ENCODE data around the gene NAALADL2. TPM values are rescaled to one million over a fixed set of nuclear protein-coding genes. Genes with fewer than 3 reads are reported as not detected.

Gene NAALADL2
- total RNA-seq, 2 experiments from 2014 or later, result not detected

DNA sequence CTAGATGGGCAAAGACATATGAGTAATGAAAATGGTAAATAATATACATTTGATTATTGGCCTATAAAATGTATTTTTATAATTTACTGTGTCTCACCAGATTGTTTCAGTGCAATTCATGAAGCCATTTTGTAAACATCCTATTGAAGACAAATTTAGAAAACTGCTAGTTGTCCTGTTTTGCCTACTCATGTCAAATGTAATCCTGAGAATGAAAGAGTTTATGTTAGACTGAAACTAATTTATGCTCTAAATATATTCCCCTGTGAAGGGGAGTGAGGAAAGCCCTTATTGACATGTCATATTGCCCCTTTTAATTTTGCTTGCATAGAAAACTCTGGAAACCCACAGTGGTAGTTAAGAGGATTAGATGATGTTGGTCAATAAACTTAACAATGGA is 610.0 kb downstream of the NAALADL2 start:
- CTCF ChIA-PET, result interaction anchor here (0.6 kb wide), 1 partner anchor 473 kb away, joined by 3 read pairs; no protein-coding TSS in a partner anchor
- Mint-ChIP-seq H3K4me1 (ENCODE audit: low read depth) (no peaks in the 10 kb centered on the region), H3K4me3 (no peak overlapping the region), H3K27ac (no peak overlapping the region), H3K27me3 (ENCODE audit: low read depth) (no peaks in the 10 kb centered on the region), H3K9me3 (peaks cover 2% of the 10 kb centered on the region), H3K36me3 (ENCODE audit: low read depth) (no peaks in the 10 kb centered on the region)
- intact Hi-C loops (cut with micrococcal nuclease), result no loop called here
- no peak for DNase-seq

DNA sequence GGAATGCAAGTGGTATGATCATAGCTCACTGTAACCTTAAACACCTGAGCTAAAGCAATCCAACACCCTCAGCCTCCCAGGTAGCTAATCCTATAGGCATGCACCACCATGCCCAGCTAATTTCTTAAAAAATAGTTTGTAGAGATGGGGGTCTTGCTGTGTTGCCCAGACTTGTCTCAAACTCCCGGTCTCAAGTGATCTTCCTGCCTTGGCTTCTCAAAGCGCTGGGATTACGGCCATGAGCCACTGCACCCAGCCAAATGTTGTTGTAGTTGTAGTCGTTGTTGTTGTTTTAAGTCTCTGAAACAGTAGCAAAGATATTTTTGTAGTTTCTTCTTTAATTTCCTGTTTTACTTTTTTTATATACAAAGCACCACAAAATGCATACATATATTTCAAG is 616.6 kb downstream of the NAALADL2 start:
- CTCF ChIA-PET, result no interaction called here
- H3K36me3 Mint-ChIP-seq (ENCODE audit: low read depth), result no peaks in the 10 kb centered on the region
- H3K4me1 Mint-ChIP-seq (ENCODE audit: low read depth), result no peaks in the 10 kb centered on the region
- no peak for DNase-seq
- intact Hi-C loops (cut with micrococcal nuclease), result no loop called here
- no peak overlapping the region for H3K27ac Mint-ChIP-seq
- H3K9me3 Mint-ChIP-seq, result no peaks in the 10 kb centered on the region
- no peak overlapping the region for H3K4me3 Mint-ChIP-seq
- no peaks in the 10 kb centered on the region for H3K27me3 Mint-ChIP-seq (ENCODE audit: low read depth)

DNA sequence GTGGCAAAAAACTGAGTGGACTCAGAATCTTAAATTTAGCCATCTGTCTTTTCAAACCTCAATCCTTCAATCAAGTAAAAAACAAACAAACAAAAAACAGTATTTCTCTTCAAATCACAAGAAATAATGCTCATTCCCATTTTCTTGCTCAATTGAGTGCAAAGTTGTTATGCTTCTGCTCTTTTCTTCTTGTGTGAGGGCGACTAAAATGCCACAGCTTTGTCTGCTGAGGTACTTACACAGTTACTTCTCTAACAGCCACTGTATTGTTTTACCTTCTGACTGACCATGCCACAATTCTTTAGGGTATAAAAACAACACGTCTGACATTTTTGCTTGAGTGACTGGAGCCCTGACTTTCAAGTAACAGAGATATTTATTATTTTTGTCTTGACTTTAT is 617.4 kb downstream of the NAALADL2 start:
- intact Hi-C loops (cut with micrococcal nuclease), result no loop called here
- H3K36me3 Mint-ChIP-seq (ENCODE audit: low read depth), result no peaks in the 10 kb centered on the region
- H3K9me3 Mint-ChIP-seq, result no peaks in the 10 kb centered on the region
- H3K27ac Mint-ChIP-seq, result no peak overlapping the region
- no peaks in the 10 kb centered on the region for H3K27me3 Mint-ChIP-seq (ENCODE audit: low read depth)
- H3K4me1 Mint-ChIP-seq (ENCODE audit: low read depth), result no peaks in the 10 kb centered on the region
- no peak for DNase-seq
- CTCF ChIA-PET, result no interaction called here
- no peak overlapping the region for H3K4me3 Mint-ChIP-seq

DNA sequence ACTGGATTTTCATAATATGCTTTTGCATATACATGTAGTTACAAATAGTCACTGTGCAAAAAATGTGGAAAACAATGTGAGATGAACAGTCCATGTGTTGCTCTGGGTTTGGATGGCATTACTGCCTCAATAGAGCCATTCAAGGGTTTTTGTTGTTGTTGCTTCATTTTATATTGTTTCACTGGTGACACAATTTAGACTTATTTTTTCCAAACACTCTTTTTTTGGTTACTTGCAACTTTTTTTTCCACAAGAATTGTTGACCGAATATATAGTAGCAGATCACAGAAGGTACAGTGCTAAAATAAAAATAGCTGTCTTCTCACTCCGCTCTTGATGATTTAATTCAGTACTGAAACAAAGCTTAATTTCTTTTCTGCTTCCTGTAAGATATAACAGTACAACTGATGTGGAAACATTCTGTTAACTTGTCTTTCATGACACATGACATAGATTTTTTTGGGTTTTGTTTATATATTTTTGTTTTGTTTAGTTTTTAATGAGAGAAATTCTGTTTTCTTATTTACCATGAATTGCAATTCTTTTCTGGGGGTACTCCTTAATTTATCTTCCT is 618.6 kb downstream of the NAALADL2 start:
- Mint-ChIP-seq H3K27ac (no peak overlapping the region), H3K4me3 (no peak overlapping the region), H3K4me1 (ENCODE audit: low read depth) (no peaks in the 10 kb centered on the region), H3K9me3 (no peaks in the 10 kb centered on the region), H3K36me3 (ENCODE audit: low read depth) (no peaks in the 10 kb centered on the region), H3K27me3 (ENCODE audit: low read depth) (no peaks in the 10 kb centered on the region)
- intact Hi-C loops (cut with micrococcal nuclease), result no loop called here
- CTCF ChIA-PET, result no interaction called here
- DNase-seq, result no peak

DNA sequence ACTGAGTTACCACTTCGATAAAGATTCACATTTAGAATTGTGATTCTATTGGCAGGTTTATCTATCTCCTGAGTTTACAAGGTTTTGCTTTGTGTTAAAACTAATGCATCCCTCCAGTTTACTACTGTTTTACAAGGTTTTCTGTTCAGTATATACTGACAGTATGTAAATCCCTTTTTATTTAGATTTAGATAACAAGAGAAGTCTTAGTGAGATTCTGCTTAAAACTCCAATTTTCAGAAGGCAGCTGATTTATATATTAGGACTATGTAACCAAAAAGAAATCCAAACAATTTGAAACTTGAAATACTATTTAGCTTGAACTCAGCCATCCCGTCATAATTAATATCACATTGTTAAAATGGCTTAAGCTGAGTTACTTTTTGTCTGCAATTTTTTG is 619.2 kb downstream of the NAALADL2 start:
- Mint-ChIP-seq H3K4me3 (no peak overlapping the region), H3K4me1 (ENCODE audit: low read depth) (no peaks in the 10 kb centered on the region), H3K27ac (no peak overlapping the region), H3K36me3 (ENCODE audit: low read depth) (no peaks in the 10 kb centered on the region), H3K27me3 (ENCODE audit: low read depth) (no peaks in the 10 kb centered on the region), H3K9me3 (no peaks in the 10 kb centered on the region)
- CTCF ChIA-PET, result no interaction called here
- intact Hi-C loops (cut with micrococcal nuclease), result no loop called here
- DNase-seq, result no peak

DNA sequence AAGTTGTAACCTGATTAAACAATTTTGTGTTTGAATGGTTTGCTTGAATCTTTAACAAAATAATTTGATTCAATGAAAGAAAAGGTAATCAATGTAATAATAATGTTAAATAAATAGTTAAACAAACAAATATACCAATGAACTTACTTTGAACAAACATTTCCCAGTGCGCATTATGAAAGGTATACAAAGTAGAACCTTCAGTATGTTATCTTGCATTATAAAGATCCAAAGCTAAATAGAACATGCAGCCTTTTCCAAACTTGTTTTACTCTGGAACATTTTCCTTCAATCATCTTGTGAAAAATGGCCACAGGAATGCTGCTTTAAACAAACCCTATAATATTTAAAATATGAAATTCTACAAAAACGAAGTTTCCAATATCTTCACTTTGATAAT is 620.0 kb downstream of the NAALADL2 start:
- Mint-ChIP-seq H3K27ac (no peak overlapping the region), H3K27me3 (ENCODE audit: low read depth) (no peaks in the 10 kb centered on the region), H3K4me3 (no peak overlapping the region), H3K9me3 (no peaks in the 10 kb centered on the region), H3K4me1 (ENCODE audit: low read depth) (no peaks in the 10 kb centered on the region), H3K36me3 (ENCODE audit: low read depth) (no peaks in the 10 kb centered on the region)
- CTCF ChIA-PET, result no interaction called here
- intact Hi-C loops (cut with micrococcal nuclease), result no loop called here
- no peak for DNase-seq

DNA sequence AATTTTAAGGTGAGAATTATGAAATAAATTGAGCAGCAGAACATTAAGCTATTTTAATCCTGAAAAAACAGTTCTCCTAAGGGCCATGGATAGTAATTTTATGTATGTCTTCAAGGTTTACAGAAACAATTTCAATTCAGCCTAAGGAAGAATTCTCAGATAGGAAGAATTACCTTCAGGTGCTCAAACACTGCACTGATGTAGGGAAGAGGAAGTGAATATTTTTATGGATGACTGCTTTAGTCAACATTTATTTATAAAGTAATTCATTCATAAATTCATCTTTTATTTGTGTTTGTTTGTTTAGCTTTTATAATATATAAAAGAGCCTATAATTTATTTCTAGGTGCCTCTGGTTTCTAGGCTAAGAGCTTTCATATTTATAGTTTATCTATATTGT is 620.7 kb downstream of the NAALADL2 start:
- CTCF ChIA-PET, result no interaction called here
- Mint-ChIP-seq H3K4me1 (ENCODE audit: low read depth) (no peaks in the 10 kb centered on the region), H3K36me3 (ENCODE audit: low read depth) (no peaks in the 10 kb centered on the region), H3K27ac (no peak overlapping the region), H3K27me3 (ENCODE audit: low read depth) (no peaks in the 10 kb centered on the region), H3K9me3 (no peaks in the 10 kb centered on the region), H3K4me3 (no peak overlapping the region)
- DNase-seq, result no peak
- intact Hi-C loops (cut with micrococcal nuclease), result no loop called here

DNA sequence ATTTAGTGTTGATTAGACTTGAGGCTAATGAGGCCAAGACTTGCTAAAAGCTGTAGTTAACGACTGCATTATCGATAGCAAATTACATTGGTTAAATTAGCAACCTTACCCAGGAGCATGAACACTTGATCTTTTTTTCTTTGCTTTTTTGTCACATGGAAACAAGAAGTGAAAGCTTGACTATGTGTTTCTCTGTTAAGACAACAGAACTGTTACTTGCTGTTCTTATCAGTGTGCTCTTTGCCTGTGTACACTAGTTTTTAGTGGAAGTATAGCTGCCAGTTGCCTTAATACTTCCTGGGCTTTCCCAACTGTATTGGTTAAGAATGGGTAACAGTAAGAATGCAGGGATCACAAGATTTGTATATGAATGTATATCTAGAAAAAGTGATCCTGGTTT is 625.5 kb downstream of the NAALADL2 start:
- CTCF ChIA-PET, result no interaction called here
- Mint-ChIP-seq H3K27ac (no peak overlapping the region), H3K36me3 (ENCODE audit: low read depth) (no peaks in the 10 kb centered on the region), H3K27me3 (ENCODE audit: low read depth) (no peaks in the 10 kb centered on the region), H3K4me3 (no peak overlapping the region), H3K9me3 (peaks cover 2% of the 10 kb centered on the region), H3K4me1 (ENCODE audit: low read depth) (no peaks in the 10 kb centered on the region)
- intact Hi-C loops (cut with micrococcal nuclease), result no loop called here
- DNase-seq, result no peak

DNA sequence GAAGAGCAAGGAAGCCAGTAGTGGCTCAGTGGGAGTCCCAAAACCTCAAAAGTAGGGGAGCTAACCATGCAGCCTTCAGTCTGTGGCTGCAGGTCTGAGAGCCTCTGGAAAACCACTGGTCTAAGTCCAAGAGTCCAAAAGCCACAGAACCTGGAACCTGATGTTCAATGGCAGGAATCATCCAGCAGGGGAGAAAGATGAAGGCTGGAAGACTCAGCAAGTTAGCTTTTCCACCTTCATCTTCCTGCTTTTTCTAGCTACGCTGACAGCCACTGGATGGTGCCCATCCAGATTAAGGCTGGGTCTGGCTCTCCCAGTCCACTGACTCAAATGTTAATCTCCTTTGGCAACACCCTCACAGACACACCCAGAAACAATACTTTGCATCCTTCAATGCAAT is 626.3 kb downstream of the NAALADL2 start:
- no peak overlapping the region for H3K4me3 Mint-ChIP-seq
- CTCF ChIA-PET, result no interaction called here
- no peak for DNase-seq
- no peaks in the 10 kb centered on the region for H3K27me3 Mint-ChIP-seq (ENCODE audit: low read depth)
- H3K4me1 Mint-ChIP-seq (ENCODE audit: low read depth), result no peaks in the 10 kb centered on the region
- intact Hi-C loops (cut with micrococcal nuclease), result no loop called here
- peaks cover 2% of the 10 kb centered on the region for H3K9me3 Mint-ChIP-seq
- H3K27ac Mint-ChIP-seq, result no peak overlapping the region
- H3K36me3 Mint-ChIP-seq (ENCODE audit: low read depth), result no peaks in the 10 kb centered on the region

DNA sequence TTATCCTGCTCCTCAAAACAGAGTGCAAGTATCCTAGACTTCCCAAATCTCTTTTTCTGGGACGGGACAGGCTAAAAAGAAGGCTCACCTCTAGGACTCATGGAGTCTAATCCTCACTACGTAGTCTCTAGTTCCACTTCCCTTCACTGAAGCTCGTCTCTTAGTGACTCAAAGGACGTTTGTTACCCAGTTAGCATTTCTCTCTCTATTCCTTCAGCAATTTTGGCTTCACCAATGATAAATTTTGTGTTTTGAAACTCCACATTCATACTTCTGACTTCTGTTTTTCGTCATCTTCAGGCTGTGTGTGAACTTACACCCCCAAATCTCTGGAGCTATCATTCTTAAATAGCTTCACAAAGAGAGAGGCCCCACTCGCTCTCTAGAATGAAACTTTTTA is 627.1 kb downstream of the NAALADL2 start:
- H3K4me1 Mint-ChIP-seq (ENCODE audit: low read depth), result no peaks in the 10 kb centered on the region
- intact Hi-C loops (cut with micrococcal nuclease), result no loop called here
- H3K9me3 Mint-ChIP-seq, result peaks cover 2% of the 10 kb centered on the region
- H3K36me3 Mint-ChIP-seq (ENCODE audit: low read depth), result no peaks in the 10 kb centered on the region
- no peaks in the 10 kb centered on the region for H3K27me3 Mint-ChIP-seq (ENCODE audit: low read depth)
- DNase-seq, result no peak
- no peak overlapping the region for H3K4me3 Mint-ChIP-seq
- H3K27ac Mint-ChIP-seq, result no peak overlapping the region
- CTCF ChIA-PET, result no interaction called here

DNA sequence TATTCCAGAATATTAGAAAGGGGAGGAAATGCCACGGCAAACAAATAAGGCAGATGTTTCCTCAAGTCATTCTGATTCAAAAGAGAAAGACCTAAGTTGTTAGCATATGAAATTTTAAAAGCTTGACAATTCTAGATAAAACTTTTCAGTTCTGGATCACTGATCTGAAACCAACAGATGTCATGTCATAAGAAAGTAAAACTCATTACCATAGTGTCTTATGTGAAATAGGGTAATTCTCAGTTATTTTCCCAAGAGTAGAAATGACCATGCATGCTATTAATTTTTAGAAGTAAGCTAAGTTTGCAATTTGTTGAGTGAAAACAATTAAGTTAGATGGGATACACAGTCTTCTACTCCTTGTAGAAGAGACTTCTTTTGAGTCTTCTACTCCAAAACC is 630.3 kb downstream of the NAALADL2 start:
- Mint-ChIP-seq H3K4me1 (ENCODE audit: low read depth) (no peaks in the 10 kb centered on the region), H3K27me3 (ENCODE audit: low read depth) (no peaks in the 10 kb centered on the region), H3K36me3 (ENCODE audit: low read depth) (no peaks in the 10 kb centered on the region), H3K4me3 (no peak overlapping the region), H3K27ac (no peak overlapping the region), H3K9me3 (peaks cover 2% of the 10 kb centered on the region)
- CTCF ChIA-PET, result no interaction called here
- DNase-seq, result no peak
- intact Hi-C loops (cut with micrococcal nuclease), result no loop called here

DNA sequence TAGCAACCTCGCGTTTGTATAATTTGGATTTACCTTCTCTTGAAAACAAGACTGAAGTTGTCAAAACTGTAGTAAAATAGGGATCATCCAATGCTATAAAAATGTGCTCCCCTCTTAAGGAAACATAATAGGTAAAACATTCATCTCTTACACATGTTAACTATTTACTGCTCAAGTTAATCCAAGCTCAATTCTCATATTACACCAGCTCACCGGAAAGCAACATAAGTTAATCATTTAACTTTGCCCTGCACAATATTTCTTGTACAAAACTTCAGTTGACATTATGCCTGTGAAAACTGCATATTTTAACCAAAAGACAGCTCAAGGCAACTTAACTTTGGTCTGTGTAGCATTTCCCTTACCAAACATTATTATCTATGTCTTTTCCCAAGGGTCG is 634.2 kb downstream of the NAALADL2 start:
- CTCF ChIA-PET, result no interaction called here
- no peak overlapping the region for H3K27ac Mint-ChIP-seq

DNA sequence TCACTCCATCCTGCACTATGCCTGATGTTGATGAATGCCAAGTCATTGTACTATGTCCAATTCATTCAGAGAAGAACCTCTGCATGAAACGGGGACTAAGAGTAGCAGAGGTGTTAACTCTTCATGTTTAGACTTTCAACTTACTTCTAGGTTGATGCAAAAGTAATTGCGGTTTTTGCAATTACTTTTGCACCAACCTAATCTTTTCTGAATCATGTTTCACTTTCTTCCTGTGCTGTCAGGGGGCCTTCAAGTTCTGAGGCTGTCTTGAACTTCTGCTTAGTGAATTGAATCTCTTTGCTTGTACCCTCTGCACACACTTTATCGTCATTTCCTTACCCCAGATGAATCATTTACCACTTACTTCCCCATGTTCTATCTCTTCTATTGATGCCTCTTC is 636.2 kb downstream of the NAALADL2 start:
- no peaks in the 10 kb centered on the region for H3K36me3 Mint-ChIP-seq (ENCODE audit: low read depth)
- no peaks in the 10 kb centered on the region for H3K9me3 Mint-ChIP-seq
- no peak for DNase-seq
- H3K27ac Mint-ChIP-seq, result no peak overlapping the region
- no peaks in the 10 kb centered on the region for H3K4me1 Mint-ChIP-seq (ENCODE audit: low read depth)
- H3K4me3 Mint-ChIP-seq, result no peak overlapping the region
- no peaks in the 10 kb centered on the region for H3K27me3 Mint-ChIP-seq (ENCODE audit: low read depth)
- intact Hi-C loops (cut with micrococcal nuclease), result no loop called here
- CTCF ChIA-PET, result no interaction called here

More for the DNA sequence above, 634.2 kb downstream of the NAALADL2 start:
- DNase-seq, result no peak
- H3K36me3 Mint-ChIP-seq (ENCODE audit: low read depth), result no peaks in the 10 kb centered on the region
- no peaks in the 10 kb centered on the region for H3K4me1 Mint-ChIP-seq (ENCODE audit: low read depth)
- no peaks in the 10 kb centered on the region for H3K9me3 Mint-ChIP-seq
- no peak overlapping the region for H3K4me3 Mint-ChIP-seq
- intact Hi-C loops (cut with micrococcal nuclease), result no loop called here
- H3K27me3 Mint-ChIP-seq (ENCODE audit: low read depth), result no peaks in the 10 kb centered on the region

DNA sequence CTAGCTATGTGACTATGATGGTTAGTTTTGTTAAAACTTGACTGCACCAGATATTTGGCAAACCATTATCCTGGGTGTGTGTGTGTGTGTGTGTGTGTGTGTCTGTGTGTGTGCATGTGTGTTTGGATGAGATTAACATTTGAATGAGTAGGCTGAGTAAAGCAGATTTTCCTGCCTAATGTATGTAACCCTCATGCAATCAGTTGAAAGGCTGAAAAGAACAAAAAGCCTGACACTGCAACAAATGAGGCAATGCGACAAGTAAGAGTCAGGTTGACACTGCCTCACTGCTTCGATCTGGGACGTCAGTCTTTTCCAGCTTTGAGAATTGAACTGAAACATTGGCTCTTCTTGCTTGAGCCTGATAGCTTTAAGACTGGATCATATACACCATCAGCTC is 643.0 kb downstream of the NAALADL2 start:
- H3K27ac Mint-ChIP-seq, result no peak overlapping the region
- CTCF ChIA-PET, result no interaction called here
- H3K4me3 Mint-ChIP-seq, result no peak overlapping the region

More for the DNA sequence above, 643.0 kb downstream of the NAALADL2 start:
- no peak for DNase-seq
- intact Hi-C loops (cut with micrococcal nuclease), result no loop called here
- H3K4me1 Mint-ChIP-seq (ENCODE audit: low read depth), result no peaks in the 10 kb centered on the region
- no peaks in the 10 kb centered on the region for H3K9me3 Mint-ChIP-seq
- H3K36me3 Mint-ChIP-seq (ENCODE audit: low read depth), result no peaks in the 10 kb centered on the region
- no peaks in the 10 kb centered on the region for H3K27me3 Mint-ChIP-seq (ENCODE audit: low read depth)

Data from activated naive CD4-positive, alpha-beta T cell treated with anti-CD3 and anti-CD28 coated beads for 36 hours (primary cell).